T47D (cell line): Measurements from ENCODE around the gene AMPH.

Experiments
- DNase-seq, 2 experiments: peaks; one replicate each; pipeline versions ENCODE4 v3.0.0 to v3.0.0-alpha.2; 2011 to 2012; ENCODE audit warnings: low read depth in 1 of 2, low spot score in 1 of 2
- JUND ChIP-seq: IDR thresholded peaks from 2 replicates; pipeline ENCODE4 v1.6.1; 2012; ENCODE audit warnings: low read depth
- in situ Hi-C: cut with HindIII; loops from 2 replicates; pipeline ENCODE4 v1.10.0; 2016; ENCODE audit warnings: low sequenced_read_pairs, low pct_unique_long_range_greater_than_20kb

The AMPH gene

GRCh38 chr7:38507384-38507783, 123.8 kb downstream of the AMPH start:
- no peak for TF ChIP-seq JUND
- in situ Hi-C loops = no loop called here
- no peak for DNase-seq

GRCh38 chr7:38506756-38507155, 124.4 kb downstream of the AMPH start:
- no peak for TF ChIP-seq JUND
- in situ Hi-C loops = no loop called here
- DNase-seq = no peak

- in situ Hi-C loops = no loop called here
- DNase-seq = no peak
- no peak for TF ChIP-seq JUND
Measured at GRCh38 chr7:38506004-38506403, 125.2 kb downstream of the AMPH start.

GRCh38 chr7:38504684-38505083, 126.5 kb downstream of the AMPH start:
- DNase-seq = no peak
- no peak for TF ChIP-seq JUND
- in situ Hi-C loops = no loop called here

- in situ Hi-C loops = no loop called here
- TF ChIP-seq JUND = no peak
- no peak for DNase-seq
Measured at GRCh38 chr7:38502848-38503247, 128.3 kb downstream of the AMPH start.

- in situ Hi-C loops = no loop called here
- DNase-seq = no peak
Measured at GRCh38 chr7:38502289-38502688, 128.9 kb downstream of the AMPH start.

GRCh38 chr7:38492010-38492409, 139.2 kb downstream of the AMPH start:
- TF ChIP-seq JUND = no peak
- DNase-seq = peak in 1 of 2 experiments; percentile 7
- in situ Hi-C loops = no loop called here

More at GRCh38 chr7:38502289-38502688, 128.9 kb downstream of the AMPH start:
- no peak for TF ChIP-seq JUND

GRCh38 chr7:38482521-38482920, 148.7 kb downstream of the AMPH start:
- in situ Hi-C loops = no loop called here
- no peak for DNase-seq
- TF ChIP-seq JUND = no peak

- in situ Hi-C loops = no loop called here
- DNase-seq = no peak
- TF ChIP-seq JUND = no peak
Measured at GRCh38 chr7:38481401-38481800, 149.8 kb downstream of the AMPH start.

- TF ChIP-seq JUND = no peak
- no peak for DNase-seq
- in situ Hi-C loops = no loop called here
Measured at GRCh38 chr7:38478404-38478803, 152.8 kb downstream of the AMPH start.

- TF ChIP-seq JUND = no peak
- in situ Hi-C loops = no loop called here
- DNase-seq = no peak
Measured at GRCh38 chr7:38477333-38477732, 153.8 kb downstream of the AMPH start.

- TF ChIP-seq JUND = no peak
- in situ Hi-C loops = no loop called here
Measured at GRCh38 chr7:38476764-38477163, 154.4 kb downstream of the AMPH start.

GRCh38 chr7:38465956-38466355, 165.2 kb downstream of the AMPH start:
- no peak for TF ChIP-seq JUND

More at GRCh38 chr7:38476764-38477163, 154.4 kb downstream of the AMPH start:
- no peak for DNase-seq

More at GRCh38 chr7:38465956-38466355, 165.2 kb downstream of the AMPH start:
- no peak for DNase-seq
- in situ Hi-C loops = no loop called here
